Activated CD8-positive, alpha-beta T cell treated with anti-CD3 and anti-CD28 coated beads for 36 hours (primary cell): ENCODE results near the gene REV1. TPM values are rescaled to one million over a fixed set of nuclear protein-coding genes. Genes with fewer than 3 reads are reported as not detected.
"Not testable (repeated sequence)": the region's sequence is repeated elsewhere in the genome, so short reads cannot be mapped to it uniquely, and the experiment has no call there.

Experiments used
- ATAC-seq: fragments of 200-7000 bp; cut with Tn5 transposase; one replicate; pipeline ENCODE4 v1.10.0; 2021; ENCODE audit warnings: mild to moderate bottlenecking, moderate library complexity
- CTCF ChIA-PET: fragments of 350-600 bp; sonication (Branson Sonifier 250); formaldehyde crosslinking; loops from one replicate; lab custom pipeline; 2021; ENCODE audit warnings: antibody characterized with exemption; lab: Charles Lee
- POLR2A ChIA-PET: fragments of 350-600 bp; sonication (Branson Sonifier 250); formaldehyde crosslinking; loops from one replicate; lab custom pipeline; 2021; ENCODE audit warnings: antibody characterized with exemption; lab: Charles Lee
- DNase-seq: peaks from one replicate; pipeline ENCODE4 v3.0.0-alpha.2; 2020
- H3K27ac Mint-ChIP-seq: one replicate; pipeline ENCODE4 v1.8.0; 2021; ENCODE audit warnings: mild to moderate bottlenecking, mixed read lengths
- H3K27me3 Mint-ChIP-seq: one replicate; pipeline ENCODE4 v1.8.0; 2021; ENCODE audit warnings: mixed read lengths
- H3K36me3 Mint-ChIP-seq: one replicate; pipeline ENCODE4 v1.8.0; 2021; ENCODE audit warnings: low read depth, mixed read lengths
- H3K4me1 Mint-ChIP-seq: one replicate; pipeline ENCODE4 v1.8.0; 2021; ENCODE audit warnings: low read depth, mixed read lengths
- H3K4me3 Mint-ChIP-seq: one replicate; pipeline ENCODE4 v1.8.0; 2021; ENCODE audit warnings: mild to moderate bottlenecking, moderate library complexity, mixed read lengths
- H3K9me3 Mint-ChIP-seq: one replicate; pipeline ENCODE4 v1.8.0; 2021; ENCODE audit warnings: mixed read lengths
- CTCF ChIP-seq: fragments of 200-600 bp; IDR thresholded peaks from one replicate; pipeline ENCODE4 v1.8.0; 2022; ENCODE audit warnings: antibody characterized with exemption, mild to moderate bottlenecking
- intact Hi-C: fragments of 100-400 bp; cut with micrococcal nuclease; formaldehyde crosslinking; loops from one replicate; pipeline ENCODE4 v1.10.0; 2022
- total RNA-seq, 2 experiments: library from RNA; stranded (reverse); gene quantifications; one replicate each; pipeline ENCODE4 v1.2.3, GENCODE V29; 2021

REV1 gene
- total RNA-seq, 2 experiments from 2014 or later, result 29.2 to 31.1 TPM

GRCh38 chr2:99356853-99357252 lies 133.0 kb downstream of the REV1 start:
- Mint-ChIP-seq H3K36me3 (peaks cover 16% of the 10 kb centered on the region), H3K9me3 (no peaks in the 10 kb centered on the region), H3K27me3 (no peaks in the 10 kb centered on the region), H3K4me3 (no peak overlapping the region), H3K4me1 (peaks cover 43% of the 10 kb centered on the region), H3K27ac (no peak overlapping the region)
- ChIA-PET CTCF (interaction anchor here (1.0 to 2.1 kb wide), 3 partner anchors 9 to 21 kb away, joined by 3 to 6 read pairs (median 5); partner anchors contain the start of gene TXNDC9), POLR2A (interaction anchor here (1.2 kb wide), 1 partner anchor 20 kb away, joined by 3 read pairs; the partner anchor contains the start of genes EIF5B and TXNDC9)
- DNase-seq, result no peak
- intact Hi-C loops, result no loop called here
- TF ChIP-seq CTCF, result no peak
- no peak for ATAC-seq

DNA sequence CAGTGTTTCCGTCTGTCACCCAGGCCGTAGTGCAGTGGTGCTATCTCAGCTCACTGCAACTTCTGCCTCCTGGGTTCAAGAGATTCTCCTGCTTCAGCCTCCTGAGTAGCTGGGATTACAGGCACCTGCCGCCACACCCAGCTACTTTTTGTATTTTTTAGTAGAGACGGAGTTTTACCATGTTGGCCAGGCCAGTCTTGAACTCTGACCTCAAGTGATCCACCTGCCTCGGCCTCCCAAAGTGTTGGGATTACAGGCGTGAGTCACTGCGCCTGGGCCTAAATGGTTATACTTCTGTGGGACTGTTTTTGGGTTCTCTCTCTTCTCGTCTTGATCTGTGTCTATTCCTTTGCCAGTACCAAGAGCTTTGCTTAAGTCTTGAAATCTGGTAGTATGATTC lies 135.0 kb downstream of the REV1 start:
- H3K4me1 Mint-ChIP-seq, result peaks cover 54% of the 10 kb centered on the region
- intact Hi-C loops, H3K27me3 Mint-ChIP-seq, DNase-seq, H3K27ac Mint-ChIP-seq, ATAC-seq, CTCF ChIA-PET, H3K36me3 Mint-ChIP-seq, H3K9me3 Mint-ChIP-seq, H3K4me3 Mint-ChIP-seq: not testable (repeated sequence)
- POLR2A ChIA-PET, result interaction anchor here (0.7 to 1.6 kb wide), 3 partner anchors 11 to 35 kb away, joined by 3 to 6 read pairs (median 3); partner anchors contain the start of gene TXNDC9

GRCh38 chr2:99354070-99354469 lies 135.7 kb downstream of the REV1 start:
- ATAC-seq (no peak), DNase-seq (no peak)
- H3K4me3 Mint-ChIP-seq, result no peak overlapping the region
- no peaks in the 10 kb centered on the region for H3K27me3 Mint-ChIP-seq
- H3K27ac Mint-ChIP-seq, result no peak overlapping the region
- intact Hi-C loops, result no loop called here
- H3K4me1 Mint-ChIP-seq, result peaks cover 61% of the 10 kb centered on the region
- peaks cover 9% of the 10 kb centered on the region for H3K36me3 Mint-ChIP-seq
- H3K9me3 Mint-ChIP-seq, result no peaks in the 10 kb centered on the region
- CTCF ChIA-PET, result no interaction called here
- POLR2A ChIA-PET, result interaction anchor here (0.7 to 1.6 kb wide), 2 partner anchors 11 to 18 kb away, joined by 3 to 6 read pairs; partner anchors contain the start of gene TXNDC9
- TF ChIP-seq CTCF, result no peak

Other genes with a start within 250 kb of the REV1 start
- not detected for gene LYG2, start 234.4 kb downstream of the REV1 start, total RNA-seq
- under 1 TPM; 0.54 to 0.81 TPM for gene LYG1, start 188.8 kb downstream of the REV1 start, total RNA-seq
- gene TXNDC9, start 153.7 kb downstream of the REV1 start, total RNA-seq, result 10 to 100 TPM; 23.0 to 27.0 TPM
- 10 to 100 TPM; 71.6 to 75.3 TPM for gene EIF5B, start 152.6 kb downstream of the REV1 start, total RNA-seq